NCI-H2171 (cell line): ENCODE data around the gene INPP1.
"Not testable (repeated sequence)": the region's sequence is repeated elsewhere in the genome, so short reads cannot be mapped to it uniquely, and the experiment has no call there.

Experiments used
- DNase-seq: peaks from one replicate; lab custom pipeline; 2025; lab: John Stamatoyannopoulos, UW

INPP1 gene

DNA sequence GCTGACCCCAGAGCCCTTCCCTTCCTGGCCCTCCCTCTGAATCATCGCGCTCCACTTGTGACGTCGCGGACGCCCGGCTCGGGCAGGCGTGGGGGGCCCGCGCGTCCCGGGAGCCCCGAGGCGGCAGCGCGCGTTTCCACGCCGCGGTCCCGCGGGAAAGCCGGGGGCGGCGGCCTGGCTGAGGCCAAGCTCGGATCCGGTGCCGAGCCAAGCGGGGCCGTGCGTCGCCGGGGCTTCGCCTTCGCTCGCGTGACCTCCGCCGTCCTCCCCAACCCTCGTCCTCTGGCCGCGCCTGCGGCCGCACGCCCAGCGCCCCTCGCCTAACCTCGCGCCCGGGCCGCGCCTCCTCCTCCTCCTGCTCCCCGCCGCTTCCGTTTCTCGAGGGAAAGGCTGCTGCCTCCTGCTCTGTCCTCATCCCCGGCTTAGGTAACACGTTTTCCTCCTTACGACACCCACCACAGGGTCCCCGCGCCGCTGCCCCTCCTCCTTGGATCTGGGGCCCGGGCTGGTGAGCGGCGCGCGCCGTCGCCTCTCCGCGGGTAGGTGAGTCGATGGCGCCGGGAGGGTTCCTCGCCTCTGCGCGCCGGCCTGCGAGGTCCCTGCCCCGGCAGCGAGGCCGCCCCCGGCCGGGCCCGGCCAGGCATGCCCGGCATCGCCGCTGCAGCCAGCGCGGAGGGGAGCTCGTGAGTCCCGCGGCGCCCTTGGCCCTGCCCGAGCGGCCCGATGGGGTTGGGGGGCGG lies at the start of gene INPP1:
TSS of gene INPP1 (plus strand) at position 54 of the 740 bp plus-strand sequence. CDS start 16,514 bp downstream, outside the sequence.
- peak; percentile 33 for DNase-seq

DNA sequence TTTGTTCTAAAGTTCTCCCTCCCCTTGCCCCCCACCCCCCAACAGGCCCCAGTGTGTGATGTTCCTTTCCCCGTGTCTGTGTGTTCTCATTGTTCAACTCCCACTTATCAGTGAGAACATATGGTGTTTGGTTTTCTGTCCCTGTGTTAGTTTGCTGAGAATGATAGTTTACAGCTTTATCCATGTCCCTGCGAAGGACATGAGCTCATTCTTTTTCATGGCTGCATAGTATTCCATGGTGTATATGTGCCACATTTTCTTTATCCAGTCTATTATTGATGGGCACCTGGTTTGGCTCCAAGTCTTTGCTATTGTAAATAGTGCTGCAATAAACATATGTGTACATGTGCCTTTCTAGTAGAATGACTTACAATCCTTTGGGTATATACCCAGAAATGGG lies 45.5 kb upstream of the INPP1 start:
- DNase-seq, result not testable (repeated sequence)

DNA sequence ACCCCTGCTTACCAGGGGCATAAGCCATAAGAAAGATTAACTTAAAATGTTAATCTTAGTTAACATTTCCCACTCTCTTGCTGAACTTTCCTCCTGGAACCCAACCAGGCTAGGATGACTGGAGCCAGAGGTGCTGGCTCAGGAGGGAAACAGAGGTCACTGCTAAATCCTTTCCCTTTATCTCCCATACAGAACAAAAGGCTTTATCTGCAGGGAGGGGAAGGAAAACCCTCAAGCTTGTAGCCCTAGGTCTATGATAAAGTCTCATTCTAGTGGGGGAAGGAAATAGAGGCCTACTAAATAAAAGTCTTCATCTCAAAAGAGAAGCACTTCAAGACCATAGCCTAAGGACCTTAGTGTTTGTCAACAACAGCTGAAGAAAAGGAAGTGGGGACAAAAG lies 42.4 kb upstream of the INPP1 start:
- no peak for DNase-seq

DNA sequence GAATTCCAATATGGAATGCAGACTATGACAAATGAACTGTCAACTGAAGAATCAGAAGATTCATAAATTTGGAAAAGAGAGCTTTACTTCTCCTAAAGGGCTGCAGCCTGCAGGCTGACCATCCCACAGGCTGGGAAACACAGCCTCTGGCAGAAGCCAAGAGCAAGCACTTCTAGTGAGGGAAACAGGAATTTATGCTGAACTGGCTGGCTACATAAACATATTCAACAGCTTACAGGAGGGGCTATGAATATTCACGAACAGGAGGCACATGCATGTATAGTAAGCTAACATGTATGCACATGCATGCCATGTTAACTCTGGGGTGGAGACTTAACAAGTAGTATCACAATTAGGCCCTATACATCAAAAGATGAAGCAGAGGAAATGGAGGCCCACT lies 41.3 kb upstream of the INPP1 start:
- no peak for DNase-seq

DNA sequence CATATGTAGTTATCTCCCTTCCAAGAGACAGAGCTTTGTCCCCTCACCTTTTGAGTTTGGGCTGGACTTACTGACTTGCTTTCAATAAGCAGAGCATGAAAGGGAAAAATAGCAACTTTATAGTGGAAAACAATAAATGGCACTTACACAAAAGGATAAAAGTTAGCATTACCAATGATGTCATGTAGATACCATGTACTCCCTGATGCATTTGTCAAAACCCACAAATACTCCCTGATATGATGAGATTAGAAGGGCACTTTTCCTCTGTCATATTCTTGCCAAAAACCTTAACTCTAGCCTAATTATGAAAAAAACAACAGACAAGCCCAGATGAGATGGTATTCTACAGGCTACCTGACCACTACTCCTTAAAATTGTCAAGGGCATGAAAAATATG lies 39.7 kb upstream of the INPP1 start:
- DNase-seq, result no peak

DNA sequence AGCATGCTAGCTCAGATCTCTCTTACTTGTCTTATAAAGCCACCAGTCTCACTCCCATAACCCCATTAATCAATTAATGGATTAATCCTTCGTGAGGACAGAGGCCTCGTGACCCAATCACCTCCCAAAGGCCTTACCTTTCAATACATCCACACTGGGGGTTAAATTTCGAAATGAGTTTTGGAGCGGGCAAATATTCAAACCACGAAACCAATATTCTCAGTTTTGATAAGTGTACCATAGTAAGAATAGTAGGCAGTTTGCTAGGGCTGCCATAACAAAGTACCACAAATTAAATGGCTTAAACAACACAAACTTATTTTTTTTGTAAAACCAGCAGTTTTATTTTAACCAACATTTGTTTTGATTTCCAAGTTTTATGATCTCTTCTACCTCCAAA lies 39.0 kb upstream of the INPP1 start:
- DNase-seq, result no peak

- DNase-seq, result no peak
Measured at GRCh38 chr2:190308031-190308430, 35.4 kb upstream of the INPP1 start.

DNA sequence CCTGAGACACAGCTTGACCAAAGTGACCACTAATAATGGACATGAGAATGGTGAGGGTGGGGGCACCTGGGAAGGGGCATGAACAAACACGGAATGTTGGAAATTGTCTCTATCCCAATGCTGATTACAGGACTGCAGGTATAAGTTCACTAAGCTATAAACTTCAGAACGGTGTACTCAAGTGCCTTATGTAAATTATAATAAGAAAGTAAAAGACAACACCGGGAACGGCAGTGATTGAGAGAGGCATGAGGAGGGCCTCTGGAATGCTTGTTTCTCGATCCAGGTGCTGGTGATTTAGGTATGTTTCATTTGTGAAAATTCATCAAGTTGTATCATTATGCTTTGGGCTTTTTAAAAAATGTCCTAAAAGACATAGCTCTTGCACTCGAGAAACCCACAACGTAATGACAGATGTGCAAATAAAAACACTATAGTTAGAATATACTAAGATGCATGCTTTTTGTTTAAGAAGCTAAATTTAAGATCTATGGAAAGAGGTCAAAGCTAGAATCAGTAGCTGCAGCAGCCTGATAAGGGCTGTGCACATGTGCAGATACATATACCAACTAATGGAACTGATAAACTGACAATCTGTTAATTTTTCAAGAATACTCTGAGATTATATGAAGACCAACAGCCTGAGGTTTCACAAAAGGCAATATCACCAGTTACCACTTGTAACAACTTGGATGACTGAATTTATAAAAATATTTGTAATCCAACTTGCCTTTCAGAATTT lies 31.3 kb upstream of the INPP1 start:
- DNase-seq, result no peak

GRCh38 chr2:190312635-190313025 lies 30.8 kb upstream of the INPP1 start:
- DNase-seq, result not testable (repeated sequence)

- no peak for DNase-seq
Measured at GRCh38 chr2:190313880-190314279, 29.5 kb upstream of the INPP1 start.

GRCh38 chr2:190315273-190315672 lies 28.1 kb upstream of the INPP1 start:
- DNase-seq, result no peak

- no peak for DNase-seq
Measured at GRCh38 chr2:190318514-190318913, 24.9 kb upstream of the INPP1 start.

- no peak for DNase-seq
Measured at GRCh38 chr2:190318931-190319554, 24.3 kb upstream of the INPP1 start.

- peak; percentile 97 for DNase-seq
Measured at GRCh38 chr2:190319555-190320498, 23.6 kb upstream of the INPP1 start, which contains the start of gene HIBCH. Gene HIBCH (minus strand): TSS chr2:190319826. CDS start chr2:190319750, 76 bp downstream.

GRCh38 chr2:190320696-190321095 lies 22.7 kb upstream of the INPP1 start:
- no peak for DNase-seq

DNA sequence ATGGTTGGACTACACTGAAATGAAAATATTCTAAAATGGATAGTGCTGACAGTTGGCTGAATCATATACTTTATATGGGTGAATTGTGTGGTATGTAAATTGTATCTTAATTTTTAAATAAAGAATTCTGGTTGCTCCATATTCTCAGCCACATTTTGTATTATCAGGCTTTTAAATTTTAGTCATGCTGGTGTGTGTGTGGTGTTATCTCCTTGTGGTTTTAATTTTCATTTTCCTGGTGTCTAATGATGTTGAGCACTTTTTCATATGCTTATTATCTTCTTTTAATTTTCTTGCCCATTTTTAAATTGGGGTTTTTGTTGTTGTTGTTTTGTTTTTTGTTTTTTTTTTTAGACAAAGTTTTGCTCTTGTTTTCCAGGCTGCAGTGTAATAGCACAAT lies 20.0 kb upstream of the INPP1 start:
- DNase-seq, result no peak

DNA sequence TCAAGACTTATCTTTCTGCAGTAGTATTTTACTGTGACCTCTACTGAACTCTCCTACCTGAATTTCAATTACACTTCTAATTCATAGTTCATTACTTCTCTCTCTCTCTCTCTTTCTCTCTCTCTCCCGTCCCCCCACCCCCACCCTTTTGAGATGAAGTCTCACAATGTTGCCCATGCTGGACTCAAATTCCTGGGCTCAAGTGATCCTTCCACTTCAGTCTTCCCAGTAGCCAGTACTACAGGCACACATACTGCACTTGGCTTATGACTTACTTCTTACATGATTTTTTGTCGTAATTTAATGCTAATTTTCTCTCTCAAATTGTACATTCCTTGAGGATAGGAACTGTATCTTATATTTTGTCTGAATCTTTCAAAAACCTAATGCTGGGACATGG lies 17.8 kb upstream of the INPP1 start:
- no peak for DNase-seq

- DNase-seq, result no peak
Measured at GRCh38 chr2:190327867-190328572, 15.4 kb upstream of the INPP1 start.

GRCh38 chr2:190328573-190329147 lies 14.7 kb upstream of the INPP1 start:
- DNase-seq, result no peak

DNA sequence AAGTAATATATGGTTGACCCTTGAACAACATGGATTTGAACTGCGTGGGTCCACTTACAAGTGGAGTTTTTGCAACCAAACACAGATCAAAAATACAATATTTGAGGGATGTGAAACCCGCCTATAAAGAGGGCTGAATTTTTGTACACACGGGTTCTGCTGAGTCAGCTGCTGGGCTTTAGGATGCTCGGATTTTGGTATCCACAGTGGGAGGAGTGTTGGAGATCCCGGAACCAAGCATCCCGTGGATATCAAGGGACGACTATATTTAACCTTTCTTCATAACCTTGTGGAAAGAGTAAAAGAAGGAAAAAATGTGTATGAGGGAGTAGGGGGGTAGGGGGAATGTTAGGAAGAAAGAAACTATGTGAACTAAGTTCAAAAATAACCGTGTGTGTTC lies 10.0 kb upstream of the INPP1 start:
- DNase-seq, result no peak

DNA sequence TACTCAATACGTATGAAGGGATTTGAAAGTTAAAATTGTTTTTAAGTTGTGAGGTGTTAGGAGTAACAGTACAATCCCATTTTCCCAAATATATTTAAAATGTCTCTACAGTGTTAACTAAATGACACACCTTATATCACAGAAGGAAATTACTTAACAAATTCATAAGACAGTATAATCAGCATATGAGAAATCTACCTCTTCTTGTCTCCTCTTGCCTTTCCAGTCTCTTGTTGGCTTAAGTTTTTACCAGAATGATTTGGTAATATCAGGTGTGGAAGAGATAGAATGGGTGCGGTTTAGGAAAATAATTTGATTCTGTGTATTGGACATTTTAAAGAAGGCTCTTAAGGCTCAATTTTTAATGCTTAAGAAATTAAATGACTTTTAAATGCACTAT lies 9.5 kb upstream of the INPP1 start:
- no peak for DNase-seq
